DMS114 treated with DMSO at 0.1 percent for 48 hours (cell line): Measurements from ENCODE around the gene DOK6.

ENCODE experiments used
- DNase-seq: peaks from one replicate; lab custom pipeline; 2025; ENCODE audit not compliant: unreplicated experiment; lab: John Stamatoyannopoulos, UW

DOK6 gene

DNA sequence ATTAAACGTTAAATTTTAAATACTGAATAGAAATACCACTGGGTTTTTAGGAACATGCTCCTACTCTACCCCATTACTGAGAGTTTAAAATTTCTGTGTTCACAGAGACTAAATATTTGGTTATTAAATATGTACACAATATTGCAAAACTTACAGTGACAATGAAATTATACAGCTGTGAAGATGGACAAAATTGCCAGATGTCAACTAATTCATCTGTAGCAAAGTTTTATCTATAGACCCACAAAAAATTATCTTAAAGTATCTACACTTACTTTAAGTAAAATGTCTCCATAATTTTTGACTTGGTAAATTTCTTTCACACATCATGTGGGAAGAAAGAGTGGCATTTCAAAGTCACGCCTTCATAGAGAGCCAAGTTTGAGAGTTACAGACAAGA is 333.8 kb downstream of the DOK6 start:
- DNase-seq, result no peak

- no peak for DNase-seq
Measured at GRCh38 chr18:69736730-69737129, 336.0 kb downstream of the DOK6 start.

- DNase-seq, result no peak
Measured at GRCh38 chr18:69737851-69738250, 337.2 kb downstream of the DOK6 start.

GRCh38 chr18:69747388-69747787 is 346.7 kb downstream of the DOK6 start:
- DNase-seq, result no peak

DNA sequence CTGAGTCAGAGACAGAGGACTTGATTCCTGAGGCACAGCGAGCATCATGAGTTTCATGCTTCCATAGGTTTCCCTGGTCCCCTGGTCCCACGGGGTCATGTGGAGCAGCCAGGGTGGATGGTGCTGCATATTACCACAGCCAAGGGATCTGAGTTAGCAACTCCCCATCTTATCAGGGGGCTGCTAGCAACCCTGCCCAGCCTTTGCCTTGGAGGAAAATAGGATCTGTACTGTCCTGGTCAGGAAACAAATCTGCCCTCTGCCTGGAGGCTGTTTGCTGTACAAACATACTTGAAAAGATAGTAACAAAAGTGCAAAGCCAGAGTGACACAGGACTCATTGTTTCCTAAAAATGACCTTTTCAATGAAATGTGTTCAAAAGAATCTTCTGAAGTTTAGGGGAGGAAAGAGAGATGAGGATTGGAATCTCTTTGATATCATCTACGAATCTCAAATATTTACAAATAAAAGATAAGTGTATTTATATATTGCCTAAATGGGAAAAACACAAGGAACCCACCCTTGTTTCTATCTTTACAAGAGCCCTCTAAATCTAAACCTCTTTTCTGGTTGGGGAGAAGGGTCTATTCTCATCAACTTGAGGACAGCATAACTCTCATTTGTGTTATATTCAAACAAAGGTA is 352.2 kb downstream of the DOK6 start:
- no peak for DNase-seq

DNA sequence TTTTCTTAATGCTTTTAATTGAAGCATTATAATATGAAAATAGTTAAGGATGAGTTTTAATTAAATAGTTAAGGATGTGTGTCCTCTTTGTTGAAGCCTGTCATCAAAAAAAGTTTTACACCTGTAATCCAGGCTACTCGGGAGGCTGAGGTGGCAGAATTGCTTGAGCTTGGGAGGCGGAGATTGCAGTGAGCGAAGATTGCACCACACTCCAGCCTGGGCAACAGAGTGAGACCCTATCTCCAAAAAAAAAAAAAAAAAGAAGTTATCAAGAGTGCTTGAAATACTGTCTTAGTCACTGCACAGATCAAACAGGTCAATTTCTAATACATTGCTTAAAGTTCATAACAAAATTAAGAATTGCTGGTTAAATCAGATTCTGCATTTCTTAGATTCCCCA is 353.4 kb downstream of the DOK6 start:
- no peak for DNase-seq

- DNase-seq, result no peak
Measured at GRCh38 chr18:69755041-69755440, 354.4 kb downstream of the DOK6 start.

- DNase-seq, result no peak
Measured at GRCh38 chr18:69755856-69756496, 355.3 kb downstream of the DOK6 start.

GRCh38 chr18:69757733-69758132 is 357.0 kb downstream of the DOK6 start:
- no peak for DNase-seq

GRCh38 chr18:69758458-69758857 is 357.8 kb downstream of the DOK6 start:
- DNase-seq, result no peak

- no peak for DNase-seq
Measured at GRCh38 chr18:69759046-69759445, 358.4 kb downstream of the DOK6 start.

DNA sequence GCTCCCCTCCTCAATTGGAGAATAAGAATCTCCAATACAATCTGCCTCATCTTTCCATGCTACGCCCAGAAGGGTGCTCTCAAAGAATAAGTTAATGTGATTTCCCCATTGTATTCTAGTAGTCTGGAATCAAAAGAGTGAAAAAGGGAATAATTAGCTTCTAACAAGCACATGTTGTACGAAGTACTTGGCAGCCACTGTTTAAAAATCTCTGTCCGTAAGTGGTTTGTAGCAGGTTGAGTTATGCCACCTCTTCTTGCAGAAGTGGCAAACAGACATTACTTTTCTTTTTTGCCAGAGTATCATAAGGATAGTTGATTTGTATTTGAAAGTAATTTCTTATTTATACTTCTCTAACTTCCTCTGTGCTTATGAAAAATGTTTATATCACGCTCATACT is 362.3 kb downstream of the DOK6 start:
- no peak for DNase-seq

GRCh38 chr18:69763821-69764220 is 363.1 kb downstream of the DOK6 start:
- DNase-seq, result no peak

DNA sequence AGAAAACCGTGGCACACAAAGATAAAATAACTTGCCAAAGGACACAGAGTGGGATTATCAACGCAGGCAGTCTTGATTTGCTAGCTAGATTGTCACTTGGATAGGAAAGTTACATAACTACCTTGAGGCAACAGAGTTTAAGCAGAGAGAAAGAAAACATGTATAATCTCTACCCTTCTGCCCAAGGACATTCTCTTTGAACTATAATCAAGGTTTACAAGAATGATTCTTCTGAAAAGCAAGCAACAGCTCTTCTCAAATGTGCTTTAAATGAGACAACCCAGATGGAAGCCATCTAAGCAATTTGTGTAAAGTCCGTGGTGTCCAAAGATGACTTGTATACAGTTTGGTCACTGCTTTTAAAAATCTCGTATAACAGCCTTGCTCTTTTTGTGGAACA is 369.6 kb downstream of the DOK6 start:
- no peak for DNase-seq

DNA sequence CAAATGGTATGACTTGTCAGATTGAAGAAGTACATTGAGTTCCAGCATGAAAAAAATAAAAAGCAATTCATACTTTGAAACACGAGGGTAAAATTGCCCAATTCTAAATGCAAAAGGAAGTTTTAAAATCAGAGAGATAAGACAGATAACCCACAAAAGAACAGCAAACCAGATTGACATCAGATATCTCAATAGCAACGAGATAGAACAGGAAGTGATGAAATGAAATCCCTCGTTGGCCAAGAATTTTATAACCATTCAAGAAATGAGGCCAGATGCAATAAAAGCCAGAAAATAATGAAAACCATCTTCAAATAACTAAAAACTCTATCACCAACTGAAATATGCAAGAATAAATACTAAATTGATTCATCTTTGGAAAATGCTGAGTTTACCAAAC is 374.1 kb downstream of the DOK6 start:
- no peak for DNase-seq

DNA sequence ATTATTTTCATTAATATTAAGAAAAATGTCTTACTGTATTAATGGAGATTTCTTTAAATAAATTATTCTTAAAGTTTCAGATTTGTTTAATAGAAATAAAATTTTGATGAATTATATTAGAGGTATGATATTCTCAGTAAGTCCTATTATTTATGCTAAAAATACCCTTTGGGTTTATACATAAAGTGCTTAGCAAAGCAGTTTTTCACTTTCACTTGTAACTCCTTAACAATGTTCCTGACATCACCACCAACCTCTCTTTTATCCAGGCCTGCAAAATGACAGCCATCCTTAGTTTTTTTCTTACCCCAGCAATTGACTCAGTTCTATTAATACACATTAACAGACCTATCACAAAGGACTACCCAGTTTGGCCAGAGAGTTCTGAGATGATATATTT is 376.6 kb downstream of the DOK6 start:
- DNase-seq, result no peak

GRCh38 chr18:69778680-69779079 is 378.0 kb downstream of the DOK6 start:
- no peak for DNase-seq

DNA sequence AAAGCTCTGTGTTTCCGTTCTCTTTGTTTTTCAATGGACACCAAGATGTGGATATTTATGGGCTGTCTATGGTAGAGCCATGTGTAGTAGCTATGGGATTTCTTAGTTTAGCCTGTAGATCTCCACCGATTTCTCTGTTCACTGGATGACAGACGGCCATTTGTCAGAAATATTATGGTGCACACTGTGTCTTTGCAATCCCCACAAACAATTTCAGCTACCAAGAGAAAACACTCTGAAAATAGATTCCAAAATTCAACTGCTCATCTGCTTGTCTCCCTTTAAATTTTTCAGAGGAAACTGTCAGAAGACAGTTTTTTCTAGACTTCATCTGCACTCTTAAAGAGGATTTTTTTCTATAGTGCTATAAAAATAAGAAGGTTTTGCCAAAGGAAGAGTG is 380.2 kb downstream of the DOK6 start:
- no peak for DNase-seq

DNA sequence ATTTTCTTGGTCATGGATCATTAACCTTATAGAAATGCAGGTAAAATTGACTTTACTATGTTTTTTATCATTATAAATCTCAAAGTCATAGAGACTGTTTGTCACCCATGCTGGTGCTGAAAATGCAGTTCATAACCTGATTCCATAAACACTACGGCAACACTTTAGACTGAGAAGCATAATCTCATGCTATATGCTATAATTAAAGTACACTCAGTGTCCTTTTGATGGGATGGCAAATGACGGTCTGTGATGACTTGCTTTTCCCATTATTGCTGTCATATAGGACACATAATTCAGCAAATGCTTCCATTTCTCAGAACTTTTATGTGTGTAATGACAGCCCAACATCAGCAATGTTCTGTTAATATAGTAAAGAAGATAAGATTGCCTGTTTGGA is 384.1 kb downstream of the DOK6 start:
- no peak for DNase-seq

GRCh38 chr18:69785466-69785865 is 384.8 kb downstream of the DOK6 start:
- DNase-seq, result no peak

- no peak for DNase-seq
Measured at GRCh38 chr18:69786427-69786826, 385.7 kb downstream of the DOK6 start.

- DNase-seq, result no peak
Measured at GRCh38 chr18:69787825-69788547, 387.3 kb downstream of the DOK6 start.
